Mesothelial cell of epicardium (in vitro differentiated cells): ENCODE data around the gene SEPTIN2. TPM values are rescaled to one million over a fixed set of nuclear protein-coding genes. Genes with fewer than 3 reads are reported as not detected.
A peak's percentile ranks its signal among the peaks of the same experiment; 100 is the strongest.

Experiments used
- DNase-seq, 2 experiments: peaks; one replicate each; pipeline ENCODE4 v3.0.0; 2021; ENCODE audit warnings: low spot score in 2 of 2; ENCODE audit not compliant: unreplicated experiment in 2 of 2
- H3K27ac Mint-ChIP-seq: 2 replicates; pipeline ENCODE4 v1.8.0; 2021; ENCODE audit warnings: mixed read lengths
- H3K27me3 Mint-ChIP-seq: 2 replicates; pipeline ENCODE4 v1.8.0; 2021; ENCODE audit warnings: low read depth, mixed read lengths
- H3K36me3 Mint-ChIP-seq: 2 replicates; pipeline ENCODE4 v1.8.0; 2021; ENCODE audit warnings: mixed read lengths
- H3K4me1 Mint-ChIP-seq: 2 replicates; pipeline ENCODE4 v1.8.0; 2021; ENCODE audit warnings: mixed read lengths
- H3K4me3 Mint-ChIP-seq: 2 replicates; pipeline ENCODE4 v1.8.0; 2021; ENCODE audit warnings: mild to moderate bottlenecking, moderate library complexity, mixed read lengths
- H3K9me3 Mint-ChIP-seq: 2 replicates; pipeline ENCODE4 v1.8.0; 2021; ENCODE audit warnings: mixed read lengths
- total RNA-seq: library from RNA; stranded (reverse); gene quantifications from 3 replicates; pipeline ENCODE4 v1.2.1, GENCODE V29; 2021
- TF ChIP-seq, protein P1 (sequence below): fragments of 200-600 bp; sonication (generic); IDR thresholded peaks from one replicate; pipeline ENCODE4 v1.5.0; 2021; ENCODE audit warnings: antibody characterized with exemption; ENCODE audit not compliant: unreplicated experiment

The SEPTIN2 gene
- total RNA-seq, 1 donor from 2014 or later = 522 TPM

DNA sequence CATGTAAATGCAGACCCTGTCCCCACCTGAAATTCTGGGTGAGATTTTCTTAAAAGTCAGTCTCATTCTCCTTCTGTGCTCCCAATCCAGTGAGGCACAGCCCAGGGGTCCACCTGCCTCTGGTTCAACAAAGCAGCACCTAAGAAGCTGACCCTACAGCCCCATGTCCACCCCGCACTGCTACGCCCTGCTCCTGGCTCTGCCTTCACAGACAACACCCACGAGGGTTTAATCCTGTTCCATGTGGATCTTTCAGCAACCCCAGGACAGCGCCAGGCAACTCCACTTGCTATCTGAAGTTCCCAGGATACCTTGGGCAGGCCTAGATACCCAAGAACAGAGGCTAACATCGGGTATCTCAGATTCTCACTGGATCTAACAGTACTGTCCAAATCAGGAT, 45.2 kb upstream of the SEPTIN2 start:
- TF ChIP-seq, protein P1, sequence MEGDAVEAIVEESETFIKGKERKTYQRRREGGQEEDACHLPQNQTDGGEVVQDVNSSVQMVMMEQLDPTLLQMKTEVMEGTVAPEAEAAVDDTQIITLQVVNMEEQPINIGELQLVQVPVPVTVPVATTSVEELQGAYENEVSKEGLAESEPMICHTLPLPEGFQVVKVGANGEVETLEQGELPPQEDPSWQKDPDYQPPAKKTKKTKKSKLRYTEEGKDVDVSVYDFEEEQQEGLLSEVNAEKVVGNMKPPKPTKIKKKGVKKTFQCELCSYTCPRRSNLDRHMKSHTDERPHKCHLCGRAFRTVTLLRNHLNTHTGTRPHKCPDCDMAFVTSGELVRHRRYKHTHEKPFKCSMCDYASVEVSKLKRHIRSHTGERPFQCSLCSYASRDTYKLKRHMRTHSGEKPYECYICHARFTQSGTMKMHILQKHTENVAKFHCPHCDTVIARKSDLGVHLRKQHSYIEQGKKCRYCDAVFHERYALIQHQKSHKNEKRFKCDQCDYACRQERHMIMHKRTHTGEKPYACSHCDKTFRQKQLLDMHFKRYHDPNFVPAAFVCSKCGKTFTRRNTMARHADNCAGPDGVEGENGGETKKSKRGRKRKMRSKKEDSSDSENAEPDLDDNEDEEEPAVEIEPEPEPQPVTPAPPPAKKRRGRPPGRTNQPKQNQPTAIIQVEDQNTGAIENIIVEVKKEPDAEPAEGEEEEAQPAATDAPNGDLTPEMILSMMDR = no peak
- Mint-ChIP-seq H3K36me3 (peaks cover 30% of the 10 kb centered on the region), H3K4me3 (peak overlapping the region; percentile 97), H3K9me3 (peaks cover 8% of the 10 kb centered on the region), H3K4me1 (peaks cover 37% of the 10 kb centered on the region), H3K27me3 (no peaks in the 10 kb centered on the region), H3K27ac (peak overlapping the region; percentile 79)
- no peak for DNase-seq

DNA sequence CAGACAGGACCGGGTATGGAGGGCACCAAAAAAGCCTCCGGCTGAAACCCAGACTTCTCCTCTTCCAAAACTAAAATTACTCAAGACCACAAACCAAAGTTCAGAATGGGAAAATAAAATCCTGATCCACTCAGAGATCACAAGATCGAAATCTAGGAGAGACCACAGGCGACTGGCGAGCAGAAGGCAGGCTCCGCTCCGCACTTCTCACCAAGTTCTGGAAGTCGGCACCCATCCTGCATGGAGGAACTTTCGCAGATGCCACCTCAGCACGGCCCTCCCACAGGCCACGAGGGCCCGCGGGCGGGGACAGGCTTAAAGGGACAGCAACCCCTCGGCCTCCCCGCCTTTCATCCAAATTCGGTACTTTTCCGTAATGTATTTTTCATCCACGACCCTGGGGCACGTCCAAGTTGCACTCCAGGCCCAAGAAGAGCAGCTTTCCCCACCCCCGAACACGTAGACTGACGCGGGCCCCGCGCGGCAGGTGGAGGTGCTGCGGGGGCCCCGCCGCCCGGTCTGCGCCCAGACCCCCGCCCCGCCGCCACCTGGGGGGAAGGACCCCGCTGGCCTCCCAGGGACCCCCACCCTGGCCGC, 43.9 kb upstream of the SEPTIN2 start:
- Mint-ChIP-seq H3K27ac (peak overlapping the region; percentile 96), H3K4me1 (peaks cover 37% of the 10 kb centered on the region), H3K4me3 (peak overlapping the region; percentile 97), H3K9me3 (peaks cover 19% of the 10 kb centered on the region), H3K27me3 (no peaks in the 10 kb centered on the region), H3K36me3 (peaks cover 33% of the 10 kb centered on the region)
- DNase-seq = peak in 1 of 2 experiments; percentile 58
- TF ChIP-seq, protein P1 = no peak

GRCh38 chr2:241272303-241273209, 43.2 kb upstream of the SEPTIN2 start:
- peak overlapping the region; percentile 64 for H3K4me3 Mint-ChIP-seq
- no peaks in the 10 kb centered on the region for H3K27me3 Mint-ChIP-seq
- H3K27ac Mint-ChIP-seq = peak overlapping the region; percentile 72
- H3K4me1 Mint-ChIP-seq = peaks cover 37% of the 10 kb centered on the region
- DNase-seq = peak; percentile 54 to 73
- peaks cover 19% of the 10 kb centered on the region for H3K9me3 Mint-ChIP-seq
- TF ChIP-seq, protein P1 = no peak
- H3K36me3 Mint-ChIP-seq = peaks cover 30% of the 10 kb centered on the region

DNA sequence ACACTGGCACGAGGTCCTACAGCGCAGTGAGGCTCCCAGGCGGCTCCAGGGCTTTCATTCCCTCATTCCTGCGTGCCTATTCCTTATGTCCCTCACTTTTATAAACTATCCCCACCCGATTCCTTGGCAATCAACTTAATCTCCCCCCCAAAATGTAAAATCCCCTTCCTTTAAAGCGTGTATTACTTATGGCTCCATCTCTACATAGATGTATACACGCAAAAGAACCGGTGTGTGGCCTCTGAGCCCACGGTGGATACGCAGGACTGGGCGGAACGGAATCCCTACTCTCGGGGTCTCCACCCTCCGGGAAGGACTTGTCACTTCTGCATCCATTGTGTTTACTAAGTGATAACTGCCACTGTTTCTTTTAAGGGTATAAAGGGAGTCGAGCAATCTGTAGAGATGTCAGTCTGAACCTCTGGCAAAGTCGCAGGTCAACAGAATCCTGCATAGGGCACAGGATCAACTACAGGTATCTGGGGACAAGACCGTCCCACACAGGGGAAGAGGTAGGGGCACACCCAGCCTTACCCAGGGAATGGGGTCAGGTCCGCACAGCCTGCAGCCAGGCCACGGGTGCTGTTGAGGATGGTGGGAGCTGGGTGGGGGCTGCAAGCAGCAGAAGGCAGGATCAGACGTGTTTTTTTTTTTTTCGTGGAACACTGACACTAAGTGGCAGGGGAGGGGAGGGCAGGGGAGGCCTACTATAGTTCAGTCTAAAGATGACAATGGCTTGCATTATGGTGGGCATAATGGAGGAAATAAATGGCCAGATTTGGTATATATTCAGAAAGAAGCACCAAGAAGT, 42.3 kb upstream of the SEPTIN2 start:
- Mint-ChIP-seq H3K4me1 (peaks cover 33% of the 10 kb centered on the region), H3K36me3 (peaks cover 23% of the 10 kb centered on the region), H3K27ac (peak overlapping the region; percentile 72), H3K4me3 (peak overlapping the region; percentile 64), H3K9me3 (peaks cover 19% of the 10 kb centered on the region), H3K27me3 (no peaks in the 10 kb centered on the region)
- DNase-seq = no peak
- TF ChIP-seq, protein P1 = no peak

DNA sequence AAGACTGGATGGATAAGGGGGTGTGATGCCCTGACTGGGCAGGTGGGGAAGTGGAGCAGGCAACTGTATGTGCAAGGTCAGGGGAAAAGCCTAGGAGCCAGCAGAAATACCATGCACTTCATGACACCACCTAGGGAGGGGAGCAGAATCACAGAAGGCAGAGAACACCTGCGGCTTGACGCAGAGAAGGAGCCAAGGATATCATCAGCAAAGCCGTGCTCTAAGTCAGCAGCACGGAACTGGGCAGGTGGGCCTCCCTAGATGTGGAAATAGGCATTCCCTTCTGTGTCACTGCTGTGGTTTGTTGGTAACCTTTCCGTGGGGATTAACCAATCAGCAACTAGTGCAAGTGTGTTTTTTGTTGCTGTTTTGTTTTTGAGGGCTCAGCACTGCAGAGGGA, 41.6 kb upstream of the SEPTIN2 start:
- Mint-ChIP-seq H3K9me3 (peaks cover 19% of the 10 kb centered on the region), H3K27ac (no peak overlapping the region), H3K36me3 (peaks cover 23% of the 10 kb centered on the region), H3K4me3 (no peak overlapping the region), H3K27me3 (no peaks in the 10 kb centered on the region), H3K4me1 (peaks cover 28% of the 10 kb centered on the region)
- TF ChIP-seq, protein P1 = no peak
- DNase-seq = no peak
